GM18861 (cell line): ENCODE measurements around the gene KNG1.
"Not testable (repeated sequence)": the region's sequence is repeated elsewhere in the genome, so short reads cannot be mapped to it uniquely, and the experiment has no call there.

ENCODE experiments used
- ATAC-seq: cut with Tn5 transposase; IDR thresholded peaks from one replicate; pipeline ENCODE4 v1.9.1; 2021; ENCODE audit not compliant: unreplicated experiment

Gene KNG1

GRCh38 chr3:186717039-186717457 is at the start of gene KNG1:
TSS of gene KNG1 (plus strand) at chr3:186717359. CDS start at chr3:186717543, 184 bp downstream.
- no peak for ATAC-seq

- ATAC-seq: no peak
Measured at GRCh38 chr3:186668426-186668825, 48.7 kb upstream of the KNG1 start.

- ATAC-seq: no peak
Measured at GRCh38 chr3:186669378-186670084, 47.6 kb upstream of the KNG1 start.

- ATAC-seq: no peak
Measured at GRCh38 chr3:186670155-186670554, 47.0 kb upstream of the KNG1 start.

- ATAC-seq: no peak
Measured at GRCh38 chr3:186671051-186671450, 46.1 kb upstream of the KNG1 start.

GRCh38 chr3:186678604-186679003 is 38.6 kb upstream of the KNG1 start:
- no peak for ATAC-seq

GRCh38 chr3:186679151-186679550 is 38.0 kb upstream of the KNG1 start:
- ATAC-seq: no peak

- no peak for ATAC-seq
Measured at GRCh38 chr3:186680869-186681268, 36.3 kb upstream of the KNG1 start.

GRCh38 chr3:186682812-186683211 is 34.3 kb upstream of the KNG1 start:
- no peak for ATAC-seq

GRCh38 chr3:186683979-186684378 is 33.2 kb upstream of the KNG1 start:
- ATAC-seq: no peak

GRCh38 chr3:186686475-186686874 is 30.7 kb upstream of the KNG1 start:
- ATAC-seq: not testable (repeated sequence)

GRCh38 chr3:186687120-186687651 is 30.0 kb upstream of the KNG1 start:
- no peak for ATAC-seq

- ATAC-seq: not testable (repeated sequence)
Measured at GRCh38 chr3:186690304-186690703, 26.9 kb upstream of the KNG1 start.

- ATAC-seq: no peak
Measured at GRCh38 chr3:186691676-186692075, 25.5 kb upstream of the KNG1 start.

GRCh38 chr3:186693843-186694242 is 23.3 kb upstream of the KNG1 start:
- ATAC-seq: no peak

- ATAC-seq: no peak
Measured at GRCh38 chr3:186694288-186695032, 22.7 kb upstream of the KNG1 start.

- ATAC-seq: no peak
Measured at GRCh38 chr3:186696522-186696921, 20.6 kb upstream of the KNG1 start.

- ATAC-seq: no peak
Measured at GRCh38 chr3:186697510-186697909, 19.6 kb upstream of the KNG1 start.

GRCh38 chr3:186700267-186700666 is 16.9 kb upstream of the KNG1 start:
- ATAC-seq: peak; percentile 52

- ATAC-seq: not testable (repeated sequence)
Measured at GRCh38 chr3:186702451-186702850, 14.7 kb upstream of the KNG1 start.

GRCh38 chr3:186705882-186706780 is 11.0 kb upstream of the KNG1 start:
- peak; percentile 90 for ATAC-seq
